ENCODE data around the gene DGKK. TPM values are rescaled to one million over a fixed set of nuclear protein-coding genes. Genes with fewer than 3 reads are reported as not detected.

Gene DGKK
- total RNA-seq (2014; rRNA removed; shearing (Covaris generic)) (not detected in 2 replicates), total RNA-seq (2022) (not detected in 2 replicates), Bru-seq, nascent RNA (not detected), BruChase-seq, experiment 1, labeled RNA remaining after a 6-hour chase (not detected), BruChase-seq, experiment 2, labeled RNA remaining after a 2-hour chase (not detected)
- long read RNA-seq: 0 reads

GRCh38 chrX:50470103-50471031, at the start of gene DGKK:
Gene DGKK, minus strand, starts transcription at chrX:50470825. Its CDS starts 147 bp downstream, at chrX:50470678.
- Histone ChIP-seq H4K20me1 (ENCODE audit: insufficient read depth, low read length) (no peaks in the 10 kb centered on the region), H3K36me3 (ENCODE audit: insufficient read depth, low read length) (no peaks in the 10 kb centered on the region), H3K4me3 (ENCODE audit: low read depth, low read length, poor library complexity, severe bottlenecking) (no peak within 1 kb of the TSS), H3K9me3 (ENCODE audit: low read length) (no peaks in the 10 kb centered on the region), H2AFZ (ENCODE audit: low read length) (no peak within 1 kb of the TSS), H3K27ac (ENCODE audit: low read depth, low read length, poor library complexity, severe bottlenecking) (no peak within 1 kb of the TSS), H3K9me2 (ENCODE audit: insufficient read depth, low read length) (no peaks in the 10 kb centered on the region), H3K4me2 (ENCODE audit: low read length) (no peak within 1 kb of the TSS), H3K4me1 (ENCODE audit: insufficient read depth, low read length, poor library complexity, severe bottlenecking) (no peaks in the 10 kb centered on the region), H3K79me2 (ENCODE audit: insufficient read depth, low read depth, low read length) (no peaks in the 10 kb centered on the region)
- ChIA-PET POLR2A (no interaction called here), CTCF (ENCODE audit: unreplicated experiment) (no interaction called here)
- intact Hi-C loops (cut with micrococcal nuclease; ENCODE audit: unreplicated experiment): no loop called here
- TF ChIP-seq CTCF (conservative IDR thresholded peaks at IDR 0.05; ENCODE audit: low read length): no peak
- TF ChIP-seq EZH2phosphoT487 (IDR thresholded peaks at IDR 0.05; ENCODE audit: borderline replicate concordance, low read depth, low read length): no peak
- BruUV-seq (replicated peaks): no TSS peak
- DNase-seq (ENCODE audit: low spot score): no peak

- POLR2A ChIA-PET: no interaction called here
- H3K36me3 ChIP-seq (ENCODE audit: insufficient read depth, low read length): no peaks in the 10 kb centered on the region
- H3K4me2 ChIP-seq (ENCODE audit: low read length): no peak overlapping the region
- H3K9me3 ChIP-seq (ENCODE audit: low read length): no peaks in the 10 kb centered on the region
- BruUV-seq (replicated peaks): no TSS peak
- no peak overlapping the region for H3K4me3 ChIP-seq (ENCODE audit: low read depth, low read length, poor library complexity, severe bottlenecking)
- H2AFZ ChIP-seq (ENCODE audit: low read length): no peak overlapping the region
- intact Hi-C loops (cut with micrococcal nuclease; ENCODE audit: unreplicated experiment): no loop called here
- no peaks in the 10 kb centered on the region for H3K79me2 ChIP-seq (ENCODE audit: insufficient read depth, low read depth, low read length)
- no peaks in the 10 kb centered on the region for H4K20me1 ChIP-seq (ENCODE audit: insufficient read depth, low read length)
- CTCF ChIA-PET (ENCODE audit: unreplicated experiment): no interaction called here
- H3K4me1 ChIP-seq (ENCODE audit: insufficient read depth, low read length, poor library complexity, severe bottlenecking): no peaks in the 10 kb centered on the region
- TF ChIP-seq EZH2phosphoT487 (IDR thresholded peaks at IDR 0.05; ENCODE audit: borderline replicate concordance, low read depth, low read length) (no peak), CTCF (conservative IDR thresholded peaks at IDR 0.05; ENCODE audit: low read length) (no peak)
- H3K9me2 ChIP-seq (ENCODE audit: insufficient read depth, low read length): no peaks in the 10 kb centered on the region
- no peak overlapping the region for H3K27ac ChIP-seq (ENCODE audit: low read depth, low read length, poor library complexity, severe bottlenecking)
- DNase-seq (ENCODE audit: low spot score): no peak
Observed at GRCh38 chrX:50514811-50515210, 44.2 kb upstream of the DGKK start.

GRCh38 chrX:50497114-50497513, 26.5 kb upstream of the DGKK start:
- no peaks in the 10 kb centered on the region for H3K9me2 ChIP-seq (ENCODE audit: insufficient read depth, low read length)
- H3K36me3 ChIP-seq (ENCODE audit: insufficient read depth, low read length): no peaks in the 10 kb centered on the region
- DNase-seq (ENCODE audit: low spot score): no peak
- no peak overlapping the region for H3K27ac ChIP-seq (ENCODE audit: low read depth, low read length, poor library complexity, severe bottlenecking)
- BruUV-seq (replicated peaks): no TSS peak
- H3K4me2 ChIP-seq (ENCODE audit: low read length): no peak overlapping the region
- no peak overlapping the region for H3K4me3 ChIP-seq (ENCODE audit: low read depth, low read length, poor library complexity, severe bottlenecking)
- POLR2A ChIA-PET: no interaction called here
- no peaks in the 10 kb centered on the region for H3K9me3 ChIP-seq (ENCODE audit: low read length)
- H2AFZ ChIP-seq (ENCODE audit: low read length): no peak overlapping the region
- H3K79me2 ChIP-seq (ENCODE audit: insufficient read depth, low read depth, low read length): no peaks in the 10 kb centered on the region
- TF ChIP-seq EZH2phosphoT487 (IDR thresholded peaks at IDR 0.05; ENCODE audit: borderline replicate concordance, low read depth, low read length): no peak
- no peak for TF ChIP-seq CTCF (conservative IDR thresholded peaks at IDR 0.05; ENCODE audit: low read length)
- CTCF ChIA-PET (ENCODE audit: unreplicated experiment): no interaction called here
- no peaks in the 10 kb centered on the region for H4K20me1 ChIP-seq (ENCODE audit: insufficient read depth, low read length)
- no peaks in the 10 kb centered on the region for H3K4me1 ChIP-seq (ENCODE audit: insufficient read depth, low read length, poor library complexity, severe bottlenecking)
- intact Hi-C loops (cut with micrococcal nuclease; ENCODE audit: unreplicated experiment): no loop called here
